GM10266 (cell line): Measurements from ENCODE around the gene TMED6.

ENCODE experiments used
- DNase-seq: peaks from one replicate; pipeline ENCODE4 v3.0.0; 2012; ENCODE audit errors: extremely low spot score
- TF ChIP-seq, protein P1 (sequence below): IDR thresholded peaks from 2 replicates; pipeline ENCODE4 v1.5.1; 2012; ENCODE audit warnings: mild to moderate bottlenecking, low read depth; ENCODE audit not compliant: control insufficient read depth, insufficient read depth; ENCODE audit errors: missing control alignments

Gene TMED6

DNA sequence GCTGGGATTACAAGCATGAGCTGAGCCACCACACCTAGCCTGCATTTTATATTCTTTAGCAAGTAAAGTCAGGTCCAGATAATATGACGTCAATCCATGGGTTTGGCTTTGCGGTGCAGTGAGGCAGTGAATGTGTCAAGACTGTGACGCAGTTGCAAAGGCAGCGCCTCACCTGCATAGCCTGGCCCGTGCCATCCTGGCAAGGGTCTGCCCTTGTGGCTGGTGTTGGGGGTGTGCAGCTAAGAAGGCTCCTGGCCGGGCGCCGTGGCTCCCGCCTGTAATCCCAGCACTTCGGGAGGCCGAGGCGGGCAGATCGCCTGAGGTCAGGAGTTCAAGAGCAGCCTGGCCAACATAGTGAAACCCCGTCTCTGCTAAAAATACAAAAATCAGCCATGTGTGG lies 28.2 kb downstream of the TMED6 start:
- no peak for DNase-seq
- TF ChIP-seq, protein P1, sequence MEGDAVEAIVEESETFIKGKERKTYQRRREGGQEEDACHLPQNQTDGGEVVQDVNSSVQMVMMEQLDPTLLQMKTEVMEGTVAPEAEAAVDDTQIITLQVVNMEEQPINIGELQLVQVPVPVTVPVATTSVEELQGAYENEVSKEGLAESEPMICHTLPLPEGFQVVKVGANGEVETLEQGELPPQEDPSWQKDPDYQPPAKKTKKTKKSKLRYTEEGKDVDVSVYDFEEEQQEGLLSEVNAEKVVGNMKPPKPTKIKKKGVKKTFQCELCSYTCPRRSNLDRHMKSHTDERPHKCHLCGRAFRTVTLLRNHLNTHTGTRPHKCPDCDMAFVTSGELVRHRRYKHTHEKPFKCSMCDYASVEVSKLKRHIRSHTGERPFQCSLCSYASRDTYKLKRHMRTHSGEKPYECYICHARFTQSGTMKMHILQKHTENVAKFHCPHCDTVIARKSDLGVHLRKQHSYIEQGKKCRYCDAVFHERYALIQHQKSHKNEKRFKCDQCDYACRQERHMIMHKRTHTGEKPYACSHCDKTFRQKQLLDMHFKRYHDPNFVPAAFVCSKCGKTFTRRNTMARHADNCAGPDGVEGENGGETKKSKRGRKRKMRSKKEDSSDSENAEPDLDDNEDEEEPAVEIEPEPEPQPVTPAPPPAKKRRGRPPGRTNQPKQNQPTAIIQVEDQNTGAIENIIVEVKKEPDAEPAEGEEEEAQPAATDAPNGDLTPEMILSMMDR: no peak

DNA sequence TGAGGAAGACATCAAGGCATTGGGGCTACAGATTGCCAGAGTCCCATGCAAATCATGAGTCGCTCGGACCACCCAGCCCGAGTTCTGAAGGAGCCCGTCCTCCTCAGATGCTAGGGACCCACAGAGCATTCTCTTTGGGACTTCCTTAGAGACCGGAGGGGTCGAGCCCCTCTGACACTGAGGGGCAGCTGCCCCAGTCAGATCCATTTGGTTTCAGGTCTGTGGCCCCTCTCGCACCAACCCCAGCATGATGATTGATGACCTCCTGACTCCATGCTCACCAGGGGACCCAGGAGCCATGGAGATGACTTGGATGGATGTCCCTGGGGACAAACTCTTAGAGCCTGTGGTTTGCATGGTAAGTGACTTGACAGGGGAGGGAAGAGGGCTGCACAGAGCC lies 29.2 kb downstream of the TMED6 start:
- TF ChIP-seq, protein P1: no peak
- DNase-seq: no peak

DNA sequence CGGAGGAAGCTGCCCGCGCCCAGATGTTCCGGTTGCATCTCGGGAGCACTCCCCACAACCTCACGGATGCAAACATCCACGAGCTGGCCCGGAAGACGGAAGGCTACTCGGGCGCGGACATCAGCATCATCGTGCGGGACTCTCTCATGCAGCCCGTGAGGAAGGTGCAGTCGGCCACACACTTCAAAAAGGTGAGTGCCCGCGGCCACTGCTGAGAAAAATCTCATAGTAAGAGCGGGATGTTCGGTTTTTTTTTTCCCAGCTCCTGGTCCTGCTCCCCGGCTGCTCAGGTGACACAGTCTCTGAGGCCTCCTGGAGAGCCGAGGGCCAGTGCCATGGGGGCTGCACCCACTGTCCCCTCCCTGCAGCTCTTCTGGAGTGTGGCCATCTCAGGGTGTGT lies 30.5 kb downstream of the TMED6 start:
- TF ChIP-seq, protein P1: no peak
- DNase-seq: no peak

DNA sequence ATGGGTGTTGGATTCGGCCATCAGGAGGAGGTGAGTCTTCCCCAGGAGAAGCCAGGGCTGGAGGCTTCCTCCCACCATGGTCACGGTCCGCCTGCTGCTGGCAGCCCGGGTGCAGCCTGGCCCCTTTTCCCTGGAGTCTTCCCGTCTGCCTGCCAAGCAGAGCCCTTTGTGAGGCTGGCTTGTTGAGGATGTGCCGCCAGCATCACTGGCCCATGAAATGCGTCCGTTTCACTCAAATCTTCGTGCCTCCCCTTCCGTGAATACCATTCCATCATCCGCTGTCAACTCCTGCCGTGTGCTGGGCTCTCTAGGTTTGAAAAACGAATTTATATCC lies 30.9 kb downstream of the TMED6 start:
- TF ChIP-seq, protein P1: no peak
- DNase-seq: no peak

DNA sequence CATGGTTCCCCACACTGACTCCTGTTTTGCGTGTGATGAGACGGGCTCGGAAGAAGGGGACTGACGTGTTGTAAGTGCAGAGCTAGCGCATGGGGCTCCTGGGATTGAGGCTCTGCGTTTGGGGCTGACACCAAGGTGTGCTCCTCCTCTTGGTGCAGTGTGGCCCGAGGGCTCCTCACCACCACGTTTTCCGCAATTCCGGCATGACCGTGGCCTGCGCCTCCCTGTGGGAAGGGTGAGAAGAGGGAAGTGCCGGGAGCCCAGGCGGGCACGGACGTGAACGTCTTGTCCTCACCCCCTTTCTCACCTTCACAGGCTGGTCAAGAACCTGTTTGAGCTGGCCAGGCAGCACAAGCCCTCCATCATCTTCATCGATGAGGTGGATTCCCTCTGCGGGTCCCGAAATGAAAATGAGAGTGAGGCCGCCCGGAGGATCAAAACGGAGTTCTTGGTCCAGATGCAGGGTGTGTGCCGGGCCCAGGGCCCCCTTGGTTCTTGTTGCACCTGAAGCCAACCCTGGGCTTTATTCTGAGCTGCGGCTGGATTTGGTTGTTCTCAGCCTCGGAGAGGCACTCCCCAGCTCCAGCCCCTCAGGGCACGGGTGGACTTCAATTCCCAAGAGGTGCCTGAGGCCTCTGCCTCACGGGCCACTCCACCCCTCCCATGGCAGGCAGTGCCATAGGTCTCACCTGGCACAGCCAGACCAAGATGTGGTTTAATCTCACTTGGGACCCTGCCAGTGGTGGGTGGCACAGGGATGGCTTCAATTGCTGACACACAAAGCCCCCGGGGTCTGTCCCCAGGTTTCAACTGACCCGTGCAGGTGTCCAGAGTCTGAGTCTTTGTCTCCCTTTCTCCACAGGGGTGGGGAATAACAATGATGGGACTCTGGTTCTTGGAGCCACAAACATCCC lies 31.5 kb downstream of the TMED6 start:
- TF ChIP-seq, protein P1: no peak
- no peak for DNase-seq

DNA sequence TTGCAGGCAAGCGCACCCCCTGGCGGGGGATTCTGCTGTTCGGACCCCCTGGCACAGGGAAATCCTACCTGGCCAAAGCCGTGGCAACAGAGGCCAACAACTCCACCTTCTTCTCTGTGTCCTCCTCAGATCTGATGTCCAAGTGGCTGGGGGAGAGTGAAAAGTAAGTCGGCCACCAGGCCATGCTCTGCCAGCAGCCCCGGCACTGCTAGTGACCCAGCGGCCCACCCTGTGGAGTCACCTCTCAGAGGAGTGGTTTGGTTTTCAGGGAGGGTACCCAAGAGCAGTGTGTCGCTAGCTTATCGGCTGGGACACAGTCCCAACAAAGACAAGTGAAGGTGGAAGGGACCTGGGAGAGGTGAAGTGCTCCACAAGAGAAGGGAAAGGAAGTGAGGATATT lies 32.2 kb downstream of the TMED6 start:
- DNase-seq: no peak
- TF ChIP-seq, protein P1: no peak

DNA sequence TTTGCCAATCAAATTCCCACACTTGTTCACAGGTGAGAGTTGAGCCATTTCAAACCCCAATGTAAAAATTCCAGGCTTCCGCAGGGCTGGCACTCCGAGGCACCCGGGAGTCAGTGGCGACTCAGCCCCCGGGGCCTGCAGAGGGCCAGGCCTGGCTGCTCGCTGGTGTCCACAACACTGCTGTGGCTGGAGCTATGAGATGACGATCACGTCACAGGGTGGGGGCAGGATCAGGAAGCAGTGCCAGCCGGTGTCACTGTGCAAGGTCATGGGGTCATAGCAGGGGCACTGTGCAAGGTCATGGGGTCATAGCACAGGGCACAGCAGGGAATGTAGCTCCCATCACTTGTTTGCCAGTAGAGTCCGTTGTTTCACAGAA lies 32.7 kb downstream of the TMED6 start:
- no peak for DNase-seq
- TF ChIP-seq, protein P1: no peak
